HUES64 (cell line): ENCODE measurements around the gene SLC6A12.

Experiments used
- H3K27ac ChIP-seq: 2 replicates; pipeline ENCODE4 v1.7.0; 2013; ENCODE audit warnings: low read depth, low read length, inconsistent platforms
- H3K27me3 ChIP-seq: 2 replicates; pipeline ENCODE4 v1.6.1; 2013; ENCODE audit warnings: mild to moderate bottlenecking, low read length; ENCODE audit not compliant: insufficient read depth
- H3K36me3 ChIP-seq: 2 replicates; pipeline ENCODE4 v1.6.1; 2013; ENCODE audit warnings: mild to moderate bottlenecking, low read length; ENCODE audit not compliant: insufficient read depth
- H3K4me1 ChIP-seq: 2 replicates; pipeline ENCODE4 v1.6.1; 2013; ENCODE audit warnings: mild to moderate bottlenecking, low read length, moderate library complexity; ENCODE audit not compliant: insufficient read depth
- H3K4me3 ChIP-seq: 2 replicates; pipeline ENCODE4 v1.5.1; 2013; ENCODE audit warnings: mild to moderate bottlenecking, low read length, moderate library complexity
- H3K9ac ChIP-seq: 2 replicates; pipeline ENCODE4 v1.6.1; 2013; ENCODE audit warnings: mild to moderate bottlenecking, low read depth, low read length
- H3K9me3 ChIP-seq: 2 replicates; pipeline ENCODE4 v1.6.1; 2013; ENCODE audit warnings: low read depth, low read length; ENCODE audit not compliant: insufficient read depth
- WGBS: fragments of 150-250, 120-280 bp; methylation state at CpG from one replicate; pipeline ENCODE4 v1.1.7; 2013; ENCODE audit warnings: missing lambda C conversion rate; 5-methylcytosine and 5-hydroxymethylcytosine counted together

Gene SLC6A12

GRCh38 chr12:157644-158043, 56.3 kb downstream of the SLC6A12 start:
- H3K9me3 ChIP-seq: no peaks in the 10 kb centered on the region
- H3K4me1 ChIP-seq: no peaks in the 10 kb centered on the region
- no peaks in the 10 kb centered on the region for H3K36me3 ChIP-seq
- H3K4me3 ChIP-seq: no peak overlapping the region
- no peaks in the 10 kb centered on the region for H3K27me3 ChIP-seq
- WGBS: 91% methylated on average over 12 of the region's 12 CpGs
- H3K9ac ChIP-seq: no peak overlapping the region
- no peak overlapping the region for H3K27ac ChIP-seq

GRCh38 chr12:156945-157344, 57.0 kb downstream of the SLC6A12 start:
- H3K4me1 ChIP-seq: no peaks in the 10 kb centered on the region
- H3K36me3 ChIP-seq: no peaks in the 10 kb centered on the region
- no peak overlapping the region for H3K9ac ChIP-seq
- WGBS: 88% methylated on average over 13 of the region's 13 CpGs
- H3K27me3 ChIP-seq: no peaks in the 10 kb centered on the region
- no peak overlapping the region for H3K4me3 ChIP-seq
- no peak overlapping the region for H3K27ac ChIP-seq
- no peaks in the 10 kb centered on the region for H3K9me3 ChIP-seq

GRCh38 chr12:155646-156045, 58.3 kb downstream of the SLC6A12 start:
- H3K9me3 ChIP-seq: no peaks in the 10 kb centered on the region
- peaks cover 2% of the 10 kb centered on the region; the same call in 1 of the 2 replicates for H3K4me1 ChIP-seq
- no peak overlapping the region for H3K4me3 ChIP-seq
- H3K27me3 ChIP-seq: no peaks in the 10 kb centered on the region
- H3K36me3 ChIP-seq: no peaks in the 10 kb centered on the region
- 92% methylated on average over 8 of the region's 8 CpGs for WGBS
- H3K27ac ChIP-seq: no peak overlapping the region
- no peak overlapping the region for H3K9ac ChIP-seq

GRCh38 chr12:155006-155405, 59.0 kb downstream of the SLC6A12 start:
- 87% methylated on average over 9 of the region's 9 CpGs for WGBS
- Histone ChIP-seq H3K27me3 (no peaks in the 10 kb centered on the region), H3K9ac (no peak overlapping the region)

GRCh38 chr12:154058-154457, 59.9 kb downstream of the SLC6A12 start:
- Histone ChIP-seq H3K4me1 (peaks cover 2% of the 10 kb centered on the region; the same call in 1 of the 2 replicates), H3K9me3 (no peaks in the 10 kb centered on the region), H3K27ac (no peak overlapping the region), H3K4me3 (no peak overlapping the region), H3K36me3 (no peaks in the 10 kb centered on the region), H3K9ac (no peak overlapping the region), H3K27me3 (no peaks in the 10 kb centered on the region)
- WGBS: 92% methylated on average over 12 of the region's 12 CpGs

More at GRCh38 chr12:155006-155405, 59.0 kb downstream of the SLC6A12 start:
- Histone ChIP-seq H3K4me3 (no peak overlapping the region), H3K27ac (no peak overlapping the region), H3K4me1 (peaks cover 2% of the 10 kb centered on the region; the same call in 1 of the 2 replicates), H3K36me3 (no peaks in the 10 kb centered on the region), H3K9me3 (no peaks in the 10 kb centered on the region)

GRCh38 chr12:153080-153746, 60.7 kb downstream of the SLC6A12 start:
- Histone ChIP-seq H3K9me3 (no peaks in the 10 kb centered on the region), H3K27ac (no peak overlapping the region), H3K4me3 (no peak overlapping the region; the same call in 1 of the 2 replicates), H3K4me1 (peaks cover 2% of the 10 kb centered on the region; the same call in 1 of the 2 replicates), H3K36me3 (no peaks in the 10 kb centered on the region), H3K9ac (no peak overlapping the region), H3K27me3 (no peaks in the 10 kb centered on the region)
- WGBS: 10% methylated on average over 11 of the region's 11 CpGs

GRCh38 chr12:152440-152839, 61.5 kb downstream of the SLC6A12 start:
- Histone ChIP-seq H3K9me3 (no peaks in the 10 kb centered on the region), H3K4me3 (no peak overlapping the region), H3K4me1 (peaks cover 2% of the 10 kb centered on the region), H3K27me3 (no peaks in the 10 kb centered on the region), H3K9ac (no peak overlapping the region), H3K27ac (no peak overlapping the region), H3K36me3 (no peaks in the 10 kb centered on the region)
- 61% methylated on average over 2 of the region's 3 CpGs for WGBS

GRCh38 chr12:151579-151978, 62.4 kb downstream of the SLC6A12 start:
- H3K27ac ChIP-seq: no peak overlapping the region
- 58% methylated on average over 3 of the region's 5 CpGs for WGBS
- no peak overlapping the region for H3K9ac ChIP-seq
- H3K4me3 ChIP-seq: no peak overlapping the region
- no peaks in the 10 kb centered on the region for H3K9me3 ChIP-seq
- no peaks in the 10 kb centered on the region for H3K27me3 ChIP-seq
- peaks cover 2% of the 10 kb centered on the region for H3K4me1 ChIP-seq
- H3K36me3 ChIP-seq: no peaks in the 10 kb centered on the region

- Histone ChIP-seq H3K27ac (no peak overlapping the region), H3K27me3 (no peaks in the 10 kb centered on the region), H3K9me3 (no peaks in the 10 kb centered on the region), H3K4me3 (no peak overlapping the region), H3K4me1 (peaks cover 2% of the 10 kb centered on the region), H3K36me3 (no peaks in the 10 kb centered on the region), H3K9ac (no peak overlapping the region)
- WGBS: 88% methylated on average over 18 of the region's 18 CpGs
These were observed 65.1 kb downstream of the SLC6A12 start for GRCh38 chr12:148676-149416.

GRCh38 chr12:147242-147641, 66.7 kb downstream of the SLC6A12 start:
- 83% methylated on average over 9 of the region's 9 CpGs for WGBS
- peaks cover 6% of the 10 kb centered on the region for H3K4me1 ChIP-seq
- no peaks in the 10 kb centered on the region for H3K9me3 ChIP-seq
- H3K36me3 ChIP-seq: no peaks in the 10 kb centered on the region
- no peak overlapping the region for H3K4me3 ChIP-seq
- H3K27ac ChIP-seq: no peak overlapping the region
- H3K27me3 ChIP-seq: no peaks in the 10 kb centered on the region
- H3K9ac ChIP-seq: no peak overlapping the region

GRCh38 chr12:145369-145960, 68.5 kb downstream of the SLC6A12 start:
- 72% methylated on average over 14 of the region's 14 CpGs for WGBS
- no peaks in the 10 kb centered on the region for H3K36me3 ChIP-seq
- no peak overlapping the region for H3K27ac ChIP-seq
- peaks cover 12% of the 10 kb centered on the region for H3K4me1 ChIP-seq
- H3K4me3 ChIP-seq: no peak overlapping the region
- H3K27me3 ChIP-seq: peaks cover 6% of the 10 kb centered on the region
- H3K9ac ChIP-seq: no peak overlapping the region
- no peaks in the 10 kb centered on the region for H3K9me3 ChIP-seq
